NCI-H2029 treated with DMSO at 0.1 percent for 48 hours (cell line): ENCODE data around the gene ATP6V0A4.
A peak's percentile ranks its signal among the peaks of the same experiment; 100 is the strongest.
"Not testable (repeated sequence)": the region's sequence is repeated elsewhere in the genome, so short reads cannot be mapped to it uniquely, and the experiment has no call there.

Experiments used
- DNase-seq: peaks from one replicate; lab custom pipeline; 2025; lab: John Stamatoyannopoulos, UW

Gene ATP6V0A4

GRCh38 chr7:138797715-138798320, at the start of gene ATP6V0A4, which contains the start of gene TMEM213:
Gene ATP6V0A4, minus strand, starts transcription at chr7:138798196. Its CDS starts 26,949 bp downstream, at chr7:138771247.
Gene TMEM213, plus strand, starts transcription at chr7:138797994. Its CDS starts 111 bp downstream, at chr7:138798105.
- no peak for DNase-seq

GRCh38 chr7:138845711-138846110, 47.7 kb upstream of the ATP6V0A4 start:
- no peak for DNase-seq

- DNase-seq = no peak
Measured at GRCh38 chr7:138843632-138844580, 45.9 kb upstream of the ATP6V0A4 start.

- no peak for DNase-seq
Measured at GRCh38 chr7:138842111-138842510, 44.1 kb upstream of the ATP6V0A4 start.

GRCh38 chr7:138838166-138838565, 40.2 kb upstream of the ATP6V0A4 start:
- peak; percentile 91 for DNase-seq

DNA sequence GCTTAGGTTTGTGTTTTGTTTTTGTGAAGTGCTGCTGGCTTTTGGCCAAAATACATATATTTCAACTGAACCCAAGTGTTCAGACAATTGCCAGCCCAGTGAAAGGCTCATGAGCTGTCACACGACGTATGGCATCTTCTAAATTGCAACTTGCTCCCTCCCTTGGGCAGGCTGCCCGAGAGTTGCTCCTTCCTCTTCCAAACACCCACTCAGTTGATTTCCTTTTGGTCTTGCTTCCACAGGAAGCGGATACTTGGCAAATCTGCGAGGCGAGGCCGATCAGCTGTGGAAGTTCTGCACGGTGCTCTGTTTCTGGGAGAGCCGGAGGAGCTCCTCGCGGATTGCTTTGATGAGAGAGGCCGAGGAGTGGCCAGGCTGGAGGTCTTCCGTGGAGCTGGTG, 39.6 kb upstream of the ATP6V0A4 start:
- DNase-seq = peak; percentile 94

- DNase-seq = no peak
Measured at GRCh38 chr7:138835087-138835486, 37.1 kb upstream of the ATP6V0A4 start.

DNA sequence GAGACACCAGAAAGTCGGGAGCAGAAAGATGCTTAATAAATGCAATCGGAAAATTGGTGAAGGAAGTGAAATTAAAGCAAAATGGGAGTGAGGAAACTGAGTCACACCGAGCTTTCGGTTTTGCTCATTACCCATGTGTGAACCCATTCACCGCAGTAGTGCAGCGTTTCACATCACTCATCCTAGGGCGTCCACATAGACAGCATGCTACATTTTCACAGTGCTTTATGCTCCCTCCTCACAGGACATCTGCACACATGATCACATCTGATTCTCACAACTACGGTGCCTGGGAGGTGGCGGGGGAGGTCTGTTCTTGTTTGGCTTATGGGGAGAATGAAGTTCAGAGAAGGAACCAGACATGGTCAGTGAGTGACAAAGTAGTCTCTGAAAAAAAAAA, 36.6 kb upstream of the ATP6V0A4 start:
- no peak for DNase-seq

DNA sequence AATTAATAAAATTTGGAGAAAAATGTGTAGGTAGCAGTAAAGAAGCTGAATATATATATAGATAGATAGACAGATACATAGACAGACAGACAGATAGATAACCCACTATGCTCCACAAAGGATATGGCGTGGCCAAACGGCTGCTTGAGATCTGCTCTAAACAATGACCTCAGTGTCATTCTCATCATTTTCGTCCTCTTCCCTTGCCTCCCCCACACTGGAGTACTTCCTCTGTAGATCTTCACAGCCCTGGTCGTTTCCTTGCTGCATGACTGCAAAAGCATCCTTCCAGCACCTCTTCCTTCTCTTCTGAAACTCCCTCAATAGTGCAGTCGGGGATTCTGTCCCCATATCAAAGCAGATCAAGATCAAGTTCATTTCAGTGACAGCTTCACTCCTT, 35.6 kb upstream of the ATP6V0A4 start:
- no peak for DNase-seq

DNA sequence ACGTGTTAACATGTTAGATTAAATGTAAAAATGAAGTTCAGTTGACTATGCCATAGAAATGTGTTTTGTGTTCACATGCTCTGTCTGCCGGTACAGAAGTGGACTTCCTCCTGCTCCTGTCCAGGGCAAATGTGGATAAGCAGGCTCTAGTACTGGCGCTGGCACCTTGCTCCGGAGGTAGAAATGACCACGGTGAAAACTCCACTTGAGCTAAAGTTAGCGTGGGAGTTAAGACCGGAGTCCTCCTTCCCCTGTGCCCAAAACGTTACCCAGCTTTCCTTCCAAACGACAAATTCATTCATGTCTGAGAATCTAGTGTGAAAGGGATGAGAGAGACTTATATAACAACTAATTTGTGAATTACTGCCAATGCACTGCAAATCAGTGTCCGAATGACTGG, 35.0 kb upstream of the ATP6V0A4 start:
- DNase-seq = no peak

- DNase-seq = no peak
Measured at GRCh38 chr7:138829335-138829734, 31.3 kb upstream of the ATP6V0A4 start.

- no peak for DNase-seq
Measured at GRCh38 chr7:138828302-138828701, 30.3 kb upstream of the ATP6V0A4 start.

DNA sequence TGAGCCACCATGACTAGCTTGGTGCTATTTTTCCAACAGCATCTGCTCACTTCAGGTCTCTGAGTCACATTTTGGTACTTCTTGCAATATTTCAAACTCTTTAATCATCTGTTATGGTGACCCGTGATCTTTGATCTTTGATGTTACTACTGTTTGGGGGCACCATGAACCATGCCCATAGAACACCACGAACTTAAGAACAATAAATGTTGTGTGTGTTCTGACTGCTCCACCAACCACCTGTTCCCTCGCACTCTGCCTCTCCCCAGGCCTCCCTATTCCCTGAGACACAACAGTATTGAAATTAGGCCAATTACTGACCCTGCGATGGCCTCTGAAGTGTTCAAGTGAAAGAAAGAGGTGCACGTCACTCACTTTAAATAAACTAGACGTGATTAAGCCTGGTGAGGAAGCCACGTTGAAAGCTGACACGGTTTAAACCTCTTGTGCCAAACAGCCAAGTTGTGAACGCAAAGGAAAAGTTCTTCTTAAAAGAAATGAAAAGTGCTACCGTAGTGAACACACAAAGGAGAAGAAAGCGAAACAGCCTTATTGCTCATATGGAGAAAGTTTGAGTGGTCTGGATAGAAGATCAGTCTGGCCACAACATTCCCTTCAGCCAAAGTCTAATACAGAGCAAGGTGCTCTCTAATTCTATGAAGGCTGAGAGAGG, 27.2 kb upstream of the ATP6V0A4 start:
- DNase-seq = no peak

DNA sequence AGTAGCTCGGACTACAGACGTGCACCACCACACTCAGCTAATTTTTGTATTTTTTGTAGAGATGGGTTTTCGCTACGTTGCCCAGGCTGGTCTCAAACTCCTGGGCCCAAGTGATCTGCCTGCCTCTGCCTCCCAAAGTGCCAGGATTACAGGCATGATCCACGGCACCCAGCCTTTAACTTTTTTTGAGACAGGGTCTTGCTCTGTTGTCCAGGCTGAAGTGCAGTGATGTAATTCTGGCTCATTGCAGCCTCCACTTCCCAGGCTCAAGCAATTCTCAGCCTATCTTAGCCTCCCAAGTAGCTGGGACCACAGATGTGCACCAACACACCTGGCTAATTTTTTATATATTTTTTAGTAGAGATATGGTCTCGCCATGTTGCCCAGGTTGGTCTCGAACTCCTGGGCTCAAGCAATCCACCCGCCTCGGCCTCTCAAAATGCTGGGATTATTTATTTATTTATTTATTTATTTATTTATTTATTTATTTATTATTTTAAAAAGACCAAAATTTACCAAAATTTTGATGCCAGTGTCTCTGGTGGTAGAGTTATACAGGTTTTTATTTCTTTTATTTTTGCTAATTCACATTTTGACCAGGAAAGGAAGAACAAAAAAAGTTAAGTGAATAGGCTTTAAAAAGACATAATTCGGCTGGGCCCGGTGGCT, 25.0 kb upstream of the ATP6V0A4 start:
- DNase-seq = no peak

GRCh38 chr7:138821912-138822311, 23.9 kb upstream of the ATP6V0A4 start:
- DNase-seq = no peak

DNA sequence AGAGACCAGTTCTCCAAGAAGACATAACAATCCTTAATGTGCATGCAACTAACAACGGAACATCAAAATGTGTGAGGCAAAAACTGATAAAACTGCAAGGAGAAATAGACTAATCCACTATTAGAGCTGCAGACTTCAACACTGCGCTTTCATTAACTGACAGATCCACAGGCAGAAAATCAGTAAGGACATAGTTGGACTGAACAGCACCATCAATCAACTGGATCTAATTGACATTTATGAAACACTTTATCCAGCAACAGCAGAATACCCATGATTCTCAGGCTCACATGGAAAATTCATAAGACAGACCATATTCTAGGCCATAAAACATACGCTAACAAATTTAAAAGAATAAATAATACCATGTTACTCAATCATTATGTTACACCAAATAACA, 21.6 kb upstream of the ATP6V0A4 start:
- no peak for DNase-seq

DNA sequence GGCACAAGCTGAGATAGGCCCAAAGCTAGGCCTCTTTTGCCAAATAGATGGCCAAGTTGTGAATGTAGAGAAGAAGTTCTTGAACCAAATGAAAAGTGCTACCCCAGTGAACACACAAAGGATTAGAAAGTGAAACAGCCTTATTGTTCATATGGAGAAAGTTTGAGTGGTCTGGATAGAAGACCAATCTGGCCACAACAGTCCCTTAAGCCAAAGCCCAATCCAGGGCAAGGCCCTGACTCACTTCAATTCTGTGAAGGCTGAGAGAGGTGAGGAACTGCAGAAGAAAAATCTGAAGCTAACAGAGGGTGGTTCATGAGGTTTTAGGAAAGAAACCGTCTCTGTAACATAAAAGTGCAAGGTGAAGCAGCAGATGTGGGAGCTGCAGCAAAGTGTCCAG, 18.7 kb upstream of the ATP6V0A4 start:
- no peak for DNase-seq

GRCh38 chr7:138814816-138815332, 16.9 kb upstream of the ATP6V0A4 start:
- no peak for DNase-seq

DNA sequence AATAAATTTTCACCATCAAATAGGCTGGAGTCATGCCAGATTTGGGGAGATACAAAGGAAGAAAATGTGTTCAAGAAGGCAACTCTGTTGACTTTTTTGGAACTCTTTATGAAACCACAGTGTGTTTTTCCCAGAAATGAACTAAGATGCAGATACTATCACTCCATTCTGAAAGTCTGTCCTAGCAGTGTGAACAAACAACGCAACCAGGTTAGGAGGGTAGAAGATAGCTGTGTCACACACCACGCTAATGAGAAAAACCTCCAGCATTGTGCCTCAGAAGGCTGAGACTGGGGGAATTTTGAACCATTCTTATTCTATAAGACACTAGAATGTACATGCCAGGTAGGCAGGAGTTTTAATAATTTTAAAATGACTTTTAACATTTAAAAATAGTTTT, 15.9 kb upstream of the ATP6V0A4 start:
- DNase-seq = no peak

DNA sequence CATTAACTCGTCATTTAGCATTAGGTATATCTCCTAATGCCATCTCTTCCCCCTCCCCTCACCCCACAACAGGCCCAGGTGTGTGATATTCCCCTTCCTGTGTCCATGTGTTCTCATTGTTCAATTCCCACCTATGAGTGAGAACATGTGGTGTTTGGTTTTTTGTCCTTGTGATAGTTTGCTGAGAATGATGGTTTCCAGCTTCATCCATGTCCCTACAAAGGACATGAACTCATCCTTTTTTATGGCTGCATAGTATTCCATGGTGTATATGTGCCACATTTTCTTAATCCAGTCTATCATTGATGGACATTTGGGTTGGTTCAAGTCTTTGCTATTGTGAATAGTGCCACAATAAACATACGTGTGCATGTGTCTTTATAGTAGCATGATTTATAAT, 13.3 kb upstream of the ATP6V0A4 start:
- not testable (repeated sequence) for DNase-seq

DNA sequence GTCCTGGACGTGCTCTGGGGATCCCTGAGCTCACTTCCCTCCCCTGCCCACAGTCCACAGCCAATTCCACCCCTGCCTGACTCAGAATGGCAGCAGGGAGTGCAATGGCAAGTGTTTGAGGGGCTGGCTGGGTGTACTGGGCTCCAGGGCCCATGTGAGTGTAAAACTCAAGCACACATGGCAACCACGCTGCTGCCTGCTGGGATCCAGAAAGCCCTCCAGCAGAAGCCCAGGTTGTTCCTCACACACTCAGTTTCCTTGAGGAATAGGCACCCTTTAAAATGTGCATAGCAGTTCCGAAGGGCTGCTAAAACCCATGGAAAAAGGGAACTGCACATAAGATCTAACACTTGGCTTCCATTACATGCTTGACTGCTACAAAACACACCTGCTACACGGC, 11.3 kb upstream of the ATP6V0A4 start:
- DNase-seq = no peak

- DNase-seq = no peak
Measured at GRCh38 chr7:138804618-138805017, 6.6 kb upstream of the ATP6V0A4 start.
